ENCODE data around the gene PDIA4.
"Not testable (repeated sequence)": the region's sequence is repeated elsewhere in the genome, so short reads cannot be mapped to it uniquely, and the experiment has no call there.

The PDIA4 gene, protein sequence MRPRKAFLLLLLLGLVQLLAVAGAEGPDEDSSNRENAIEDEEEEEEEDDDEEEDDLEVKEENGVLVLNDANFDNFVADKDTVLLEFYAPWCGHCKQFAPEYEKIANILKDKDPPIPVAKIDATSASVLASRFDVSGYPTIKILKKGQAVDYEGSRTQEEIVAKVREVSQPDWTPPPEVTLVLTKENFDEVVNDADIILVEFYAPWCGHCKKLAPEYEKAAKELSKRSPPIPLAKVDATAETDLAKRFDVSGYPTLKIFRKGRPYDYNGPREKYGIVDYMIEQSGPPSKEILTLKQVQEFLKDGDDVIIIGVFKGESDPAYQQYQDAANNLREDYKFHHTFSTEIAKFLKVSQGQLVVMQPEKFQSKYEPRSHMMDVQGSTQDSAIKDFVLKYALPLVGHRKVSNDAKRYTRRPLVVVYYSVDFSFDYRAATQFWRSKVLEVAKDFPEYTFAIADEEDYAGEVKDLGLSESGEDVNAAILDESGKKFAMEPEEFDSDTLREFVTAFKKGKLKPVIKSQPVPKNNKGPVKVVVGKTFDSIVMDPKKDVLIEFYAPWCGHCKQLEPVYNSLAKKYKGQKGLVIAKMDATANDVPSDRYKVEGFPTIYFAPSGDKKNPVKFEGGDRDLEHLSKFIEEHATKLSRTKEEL

DNA sequence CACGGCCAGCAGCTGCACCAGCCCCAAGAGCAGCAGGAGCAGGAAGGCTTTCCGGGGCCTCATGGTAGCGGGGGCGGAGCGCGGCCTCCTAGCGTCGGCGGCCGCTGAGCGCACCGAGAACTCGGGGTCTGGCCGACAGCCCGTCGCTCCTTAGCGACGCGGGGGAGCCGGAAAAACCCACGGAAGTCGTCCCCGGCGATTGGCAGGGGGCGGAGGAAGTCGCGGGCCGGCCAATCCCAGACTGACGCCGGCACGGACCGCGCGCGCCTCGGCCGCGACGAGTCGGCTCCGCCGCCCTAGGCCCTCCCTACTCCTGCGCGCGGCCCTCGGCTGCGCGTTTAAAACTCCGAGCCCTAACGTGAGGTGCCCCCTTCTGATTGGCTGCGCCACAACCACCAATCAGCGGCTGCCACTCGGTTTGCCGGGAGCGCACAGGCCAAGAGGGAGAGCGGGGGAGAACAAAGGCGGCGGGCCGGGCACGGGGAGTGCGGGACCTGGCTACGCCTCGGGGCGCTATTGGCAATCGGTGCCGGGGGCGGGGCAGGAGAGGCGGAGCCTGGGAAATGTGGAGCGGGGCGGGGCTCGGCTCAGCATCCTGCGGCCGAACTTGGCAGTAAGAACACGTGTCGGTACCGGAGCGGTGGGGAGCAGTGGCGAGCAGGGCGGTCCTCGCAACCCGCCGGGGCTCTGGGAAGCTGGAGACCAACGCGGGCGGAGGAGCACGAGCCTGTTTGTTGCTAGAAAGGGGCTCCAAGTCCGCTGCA lies at the start of gene PDIA4:
PDIA4 (minus strand) TSS at position 160 of the 764 bp plus-strand sequence; CDS start at position 63, 97 bp downstream.
- peak; percentile 98 to 99 for DNase-seq

DNA sequence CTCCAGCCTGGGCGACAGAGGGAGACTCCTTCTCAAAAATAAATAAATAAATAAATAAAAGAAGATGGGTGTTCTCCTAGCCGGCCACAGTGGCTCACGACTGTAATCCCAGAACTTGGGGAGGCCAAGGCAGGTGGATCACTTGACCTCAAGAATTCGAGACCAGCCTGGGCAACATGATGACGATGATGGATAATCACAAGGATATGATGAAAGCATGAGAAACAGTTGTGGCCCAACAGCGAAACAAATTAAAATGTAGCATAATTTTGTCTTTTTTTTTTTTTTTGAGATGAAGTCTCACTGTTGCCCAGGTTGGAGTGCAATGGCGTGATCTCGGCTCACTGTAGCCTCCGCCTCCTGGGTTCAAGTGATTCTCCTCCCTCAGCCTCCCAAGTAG lies 49.3 kb upstream of the PDIA4 start:
- DNase-seq: no peak

DNA sequence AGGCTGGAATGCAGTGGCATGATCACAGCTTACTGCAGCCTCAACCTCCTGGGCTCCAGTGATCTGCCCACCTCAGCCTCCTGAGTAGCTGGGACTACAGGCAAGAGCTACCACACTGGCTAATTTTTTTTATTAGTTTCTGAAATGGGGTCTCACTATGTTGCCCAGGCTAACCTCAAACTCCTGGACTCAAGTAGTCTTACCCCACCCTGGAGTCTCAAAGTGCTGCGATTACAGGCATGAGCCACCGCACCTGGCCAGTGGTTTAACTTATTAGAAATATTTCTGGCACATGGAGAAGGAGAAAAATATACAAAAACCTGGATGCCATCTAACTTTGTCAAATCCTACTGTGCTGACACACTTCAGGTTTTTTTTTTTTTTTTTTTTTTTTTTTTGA lies 47.0 kb upstream of the PDIA4 start:
- no peak for DNase-seq

DNA sequence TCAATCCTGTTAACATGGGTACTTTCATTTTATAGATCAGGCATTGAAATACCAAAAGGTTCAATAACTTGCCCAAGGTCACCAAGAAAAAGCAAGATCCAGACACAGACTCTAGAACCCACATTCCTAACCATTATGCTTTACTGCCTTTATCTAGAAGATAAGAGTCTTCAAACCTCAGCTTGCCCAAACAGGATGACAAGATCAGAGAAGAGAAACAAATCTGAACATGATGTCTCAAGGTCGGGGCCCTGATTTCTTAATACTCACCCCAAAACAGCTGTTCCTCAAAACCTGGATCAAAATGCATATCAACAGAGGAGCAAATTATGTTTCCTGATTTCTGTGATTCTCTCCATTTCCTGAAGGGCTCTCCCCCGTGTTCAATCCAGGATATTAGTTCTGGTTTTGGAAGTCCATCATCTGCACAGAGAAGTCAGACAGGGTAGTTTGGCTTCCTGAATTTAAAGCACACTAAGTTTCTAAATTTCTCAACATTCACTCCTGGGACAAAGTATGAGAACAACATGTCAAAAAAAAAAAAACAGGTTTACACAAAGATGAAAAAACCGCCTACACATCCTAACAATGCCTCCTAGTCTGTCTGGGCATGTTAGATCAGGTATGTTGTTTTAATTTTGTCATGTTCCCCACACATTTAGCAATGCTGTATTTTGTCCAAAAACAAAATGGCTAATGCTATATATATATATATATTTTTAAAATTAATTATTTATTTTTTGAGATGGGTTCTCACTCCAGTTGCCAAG lies 46.0 kb upstream of the PDIA4 start:
- no peak for DNase-seq

DNA sequence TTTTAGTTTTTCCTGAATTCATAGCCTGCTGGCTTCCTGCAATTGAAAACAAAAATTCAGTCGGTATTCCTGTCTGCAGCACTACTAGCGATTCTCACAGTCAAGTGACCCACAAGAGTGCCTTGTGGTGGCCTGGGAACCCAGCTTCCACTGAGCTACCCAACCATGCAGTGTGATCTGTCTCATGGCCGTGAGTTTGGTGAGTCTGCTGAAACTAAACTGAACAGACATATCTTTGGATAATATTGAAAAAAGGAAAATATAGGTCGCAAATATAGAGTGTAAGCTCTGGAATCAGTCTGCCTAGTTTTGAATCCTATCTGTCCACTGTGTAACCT lies 44.1 kb upstream of the PDIA4 start:
- DNase-seq: no peak

DNA sequence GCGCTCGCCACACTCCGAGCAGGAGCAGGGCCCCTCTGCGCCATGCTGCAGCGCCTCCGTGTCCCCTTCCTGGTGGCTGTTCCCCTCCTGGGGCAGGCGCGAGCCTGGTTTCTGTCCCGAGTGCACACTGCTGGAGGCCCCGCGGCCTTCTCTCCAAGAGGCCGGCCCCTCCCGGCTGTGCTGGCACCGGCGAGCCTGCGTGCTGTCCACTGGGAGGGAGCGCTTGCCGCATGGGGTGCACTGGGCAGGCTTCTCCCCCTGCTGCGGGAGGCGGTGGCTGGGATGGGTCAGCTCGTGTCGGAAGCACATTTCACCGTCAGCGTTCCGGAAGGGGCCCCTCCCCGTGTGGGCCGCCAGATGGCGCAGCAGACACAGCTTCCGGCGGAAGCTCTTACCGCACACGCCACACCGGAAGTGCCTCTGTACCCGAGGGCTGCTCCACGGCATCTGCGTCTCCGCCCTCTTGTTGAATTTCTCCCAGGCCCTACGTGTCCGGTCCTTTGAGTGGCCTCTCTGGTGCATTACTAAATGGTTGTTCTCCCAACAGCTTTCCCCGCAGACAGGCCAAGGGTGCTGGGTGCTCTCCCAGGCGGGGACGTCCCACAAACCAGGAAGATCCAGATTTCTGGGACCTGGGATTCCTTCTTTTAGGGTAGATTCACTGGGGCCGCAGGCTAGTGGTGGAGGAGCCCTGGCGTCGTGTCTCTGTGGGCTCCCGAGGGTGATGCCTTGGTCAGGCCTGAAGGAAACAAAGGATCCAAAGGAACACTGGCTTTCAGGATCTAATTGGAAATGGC lies 43.5 kb upstream of the PDIA4 start:
- DNase-seq: no peak

DNA sequence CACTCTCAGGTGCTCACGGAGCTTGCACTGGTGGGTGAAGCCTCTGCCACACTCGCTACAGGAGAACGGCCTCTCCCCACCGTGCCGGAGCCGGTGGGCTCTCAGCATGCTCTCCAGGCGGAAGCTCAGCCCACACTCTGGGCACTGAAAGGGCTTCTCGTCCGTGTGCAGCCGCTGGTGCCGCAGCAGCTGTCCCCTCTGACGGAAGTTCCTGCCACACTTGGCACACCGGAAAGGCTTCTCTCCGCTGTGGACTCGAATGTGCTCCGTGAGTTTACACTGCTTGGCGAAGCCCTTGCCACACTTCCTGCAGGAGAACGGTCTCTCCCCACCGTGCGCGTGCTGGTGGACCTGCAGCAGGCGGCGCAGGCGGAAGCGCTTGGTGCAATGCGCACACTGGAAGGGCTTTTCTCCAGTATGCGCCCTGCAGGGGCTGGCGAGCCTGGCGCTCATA lies 42.9 kb upstream of the PDIA4 start:
- DNase-seq: no peak

DNA sequence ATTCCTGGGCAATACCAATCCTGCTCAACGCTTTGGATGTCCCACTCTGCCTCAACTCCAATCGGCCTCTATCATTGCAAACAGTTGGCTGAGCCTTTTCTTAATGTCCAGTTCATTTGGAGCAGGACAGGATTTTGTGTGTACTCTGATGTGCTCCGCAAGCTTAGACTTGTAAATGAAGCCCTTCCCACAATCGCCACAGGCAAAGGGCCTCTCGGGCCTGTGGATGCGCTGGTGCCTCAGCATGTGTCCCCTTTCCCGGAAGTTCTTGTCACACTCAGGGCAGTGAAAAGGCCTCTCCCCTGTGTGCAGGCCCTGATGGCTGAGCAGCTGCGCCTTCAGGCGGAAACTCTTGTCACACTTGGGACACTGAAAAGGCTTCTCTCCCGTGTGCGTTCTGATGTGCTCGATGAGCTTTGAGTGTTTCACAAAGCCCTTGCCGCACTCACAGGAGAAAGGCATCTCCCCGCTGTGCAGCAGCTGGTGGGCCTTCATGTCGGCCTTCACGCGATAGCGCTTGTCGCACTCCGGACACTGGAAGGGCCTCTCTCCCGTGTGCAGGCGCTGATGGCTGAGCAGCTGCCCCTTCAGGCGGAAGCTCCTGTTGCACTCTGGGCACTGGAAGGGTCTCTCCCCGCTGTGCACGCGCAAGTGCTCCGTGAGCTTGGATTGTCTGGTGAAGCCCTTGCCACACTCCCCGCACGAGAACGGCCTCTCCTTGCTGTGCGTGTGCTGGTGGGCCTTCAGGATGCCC lies 42.2 kb upstream of the PDIA4 start:
- DNase-seq: peak; percentile 49 to 52

DNA sequence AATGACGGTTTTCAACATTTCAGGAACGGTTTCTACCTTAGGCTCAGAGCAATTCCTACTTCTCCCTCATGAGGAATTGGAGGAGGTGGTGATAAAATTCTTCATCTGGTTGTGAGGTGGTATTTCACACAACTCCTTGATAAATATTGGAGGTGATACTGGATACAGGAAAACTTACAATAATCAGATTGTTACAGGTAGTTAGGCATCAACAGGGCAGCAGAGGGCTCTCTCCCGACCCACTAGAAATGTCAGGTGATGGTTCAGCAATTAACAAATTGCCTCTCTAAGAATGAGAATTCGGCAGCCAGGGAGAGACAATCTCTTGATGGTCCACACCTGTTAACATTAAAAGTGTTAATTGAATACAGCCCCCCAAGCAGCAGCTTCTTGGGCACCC lies 39.6 kb upstream of the PDIA4 start:
- no peak for DNase-seq

DNA sequence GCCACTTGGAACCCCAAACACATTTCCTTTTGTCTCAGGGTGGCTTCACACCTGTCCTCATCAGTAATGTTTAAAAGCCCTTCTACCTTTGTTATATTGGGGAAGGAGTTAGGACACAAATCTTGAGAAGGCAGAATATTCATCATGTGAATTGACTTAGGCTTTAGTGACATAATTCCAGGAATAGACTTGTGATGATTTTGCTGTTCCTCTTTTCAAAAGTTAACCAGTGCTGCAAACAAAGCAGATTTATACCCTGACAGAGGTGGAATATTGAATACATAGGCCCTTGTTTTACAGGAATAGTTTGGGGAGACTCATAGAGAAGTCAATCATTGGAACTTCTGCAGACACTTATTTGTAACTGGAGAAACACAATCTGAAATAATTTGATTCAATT lies 35.2 kb upstream of the PDIA4 start:
- no peak for DNase-seq

DNA sequence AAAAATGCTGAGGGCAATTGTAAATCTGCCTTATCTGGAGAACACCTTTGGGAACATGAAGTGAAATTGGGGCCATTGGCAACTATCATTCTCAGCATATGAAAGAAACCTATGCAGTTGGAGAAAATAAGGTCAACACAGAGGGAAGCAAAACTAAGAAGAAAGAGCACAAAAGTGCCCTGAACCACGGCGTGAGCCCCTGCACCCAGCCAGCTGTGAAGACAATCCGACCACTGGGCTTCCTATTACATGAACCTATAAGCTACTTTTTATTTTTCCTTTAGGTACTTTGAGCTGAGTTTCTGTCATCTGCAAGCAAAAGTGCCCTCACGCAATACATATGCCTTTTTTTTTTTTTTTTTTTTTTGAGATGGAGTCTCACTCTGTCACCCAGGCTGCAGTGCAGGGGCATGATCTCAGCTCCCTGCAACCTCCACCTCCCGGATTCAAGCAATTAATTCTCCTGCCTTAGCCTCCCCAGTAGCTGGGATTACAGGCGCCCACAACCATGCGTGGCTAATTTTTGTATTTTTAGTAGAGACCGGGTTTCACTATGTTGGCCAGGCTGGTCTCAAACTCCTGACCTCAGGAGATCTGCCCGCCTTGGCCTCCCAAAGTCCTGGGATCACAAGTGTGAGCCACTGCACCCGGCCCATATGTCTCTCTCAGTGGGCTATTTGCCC lies 34.1 kb upstream of the PDIA4 start:
- not testable (repeated sequence) for DNase-seq

DNA sequence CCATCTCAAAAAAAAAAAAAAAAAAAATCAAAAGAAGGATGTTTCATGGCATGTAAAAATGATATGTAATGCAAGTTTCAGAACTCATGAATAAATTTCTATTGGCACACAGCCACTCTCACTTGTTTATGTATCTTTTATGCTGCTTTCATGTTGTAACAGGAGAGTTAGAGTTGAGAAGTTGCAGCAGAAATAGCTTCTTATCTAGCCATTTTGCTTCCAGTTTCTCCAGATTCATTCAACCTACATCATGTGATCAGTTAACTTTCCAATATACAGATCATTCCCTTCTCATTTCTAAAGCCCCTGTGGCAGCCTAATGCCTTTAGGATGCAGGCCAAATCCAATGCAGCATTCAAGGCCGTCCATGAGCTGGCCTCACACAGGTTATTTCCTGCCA lies 31.9 kb upstream of the PDIA4 start:
- DNase-seq: no peak

DNA sequence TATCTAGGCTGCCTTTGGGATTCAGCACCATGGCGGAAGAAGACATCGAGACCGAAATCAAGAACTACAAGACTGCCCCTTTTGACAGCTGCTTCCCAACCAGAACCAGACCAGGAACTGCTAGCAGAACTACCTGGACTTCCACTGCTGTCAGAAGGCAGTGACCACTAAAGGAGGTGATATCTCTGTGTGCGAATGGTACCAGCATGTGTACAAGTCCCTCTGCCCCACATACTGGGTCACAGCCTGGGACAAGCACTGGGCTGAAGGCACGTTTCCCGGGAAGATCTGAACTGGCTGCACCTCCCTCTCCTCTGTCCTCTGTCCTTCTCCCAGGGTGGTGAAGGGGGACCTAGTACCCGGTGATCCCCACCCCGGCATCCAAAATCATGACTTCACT lies 25.6 kb upstream of the PDIA4 start:
- DNase-seq: no peak

DNA sequence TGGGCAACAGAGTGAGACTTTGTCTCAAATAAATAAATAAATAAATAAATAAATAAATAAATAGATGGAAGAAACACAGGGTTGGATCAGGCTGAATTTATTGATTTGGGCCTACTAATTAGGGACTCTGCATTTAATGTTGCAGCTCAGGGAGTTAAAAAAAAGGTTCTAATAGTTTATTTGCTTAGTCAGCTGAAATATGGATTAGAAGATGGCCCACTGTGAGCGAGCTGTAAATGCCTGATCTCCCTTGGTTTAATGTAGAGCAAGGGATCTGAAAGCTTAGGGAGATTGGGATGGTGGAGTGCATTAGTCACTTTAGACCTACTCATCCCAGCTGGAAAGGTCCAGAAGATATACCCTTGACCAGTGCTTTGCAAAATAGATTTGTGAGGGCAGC lies 25.1 kb upstream of the PDIA4 start:
- DNase-seq: no peak

DNA sequence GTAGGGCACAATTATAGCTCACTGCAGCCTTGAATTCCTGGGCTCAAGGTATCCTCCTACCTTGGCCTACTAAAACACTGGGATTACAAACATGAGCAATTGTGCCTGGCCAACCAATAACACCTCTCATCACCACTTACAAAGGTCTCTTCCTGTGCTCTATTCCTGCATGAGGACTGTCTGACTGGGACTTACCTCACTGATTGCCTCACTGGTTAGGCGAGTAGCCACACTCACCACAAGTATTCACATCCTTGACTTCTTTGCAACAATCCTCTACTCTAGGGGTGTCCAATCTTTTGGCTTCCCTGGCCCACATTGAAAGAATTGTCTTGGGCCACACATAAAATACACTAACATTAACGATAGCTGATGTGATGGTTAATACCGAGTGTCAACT lies 22.6 kb upstream of the PDIA4 start:
- no peak for DNase-seq

DNA sequence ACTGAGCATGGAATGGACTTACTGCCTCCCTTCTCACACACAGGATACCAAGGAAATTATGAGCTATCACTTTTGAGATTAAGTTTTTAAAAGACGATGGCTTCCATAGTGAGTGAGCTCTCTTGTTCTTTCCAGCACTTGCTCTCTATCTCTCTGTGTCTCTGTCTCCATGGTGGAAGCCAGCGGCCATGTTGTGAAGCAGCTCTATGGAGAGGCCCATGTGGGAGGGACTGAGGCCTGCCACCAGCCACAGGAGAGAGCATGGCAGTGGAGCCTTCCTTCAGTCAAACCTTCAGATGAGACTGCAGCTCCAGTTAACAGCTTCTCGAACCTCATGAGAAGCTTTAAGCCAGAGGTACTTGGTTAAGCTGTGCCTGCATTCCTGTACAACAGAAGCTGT lies 20.5 kb upstream of the PDIA4 start:
- no peak for DNase-seq

DNA sequence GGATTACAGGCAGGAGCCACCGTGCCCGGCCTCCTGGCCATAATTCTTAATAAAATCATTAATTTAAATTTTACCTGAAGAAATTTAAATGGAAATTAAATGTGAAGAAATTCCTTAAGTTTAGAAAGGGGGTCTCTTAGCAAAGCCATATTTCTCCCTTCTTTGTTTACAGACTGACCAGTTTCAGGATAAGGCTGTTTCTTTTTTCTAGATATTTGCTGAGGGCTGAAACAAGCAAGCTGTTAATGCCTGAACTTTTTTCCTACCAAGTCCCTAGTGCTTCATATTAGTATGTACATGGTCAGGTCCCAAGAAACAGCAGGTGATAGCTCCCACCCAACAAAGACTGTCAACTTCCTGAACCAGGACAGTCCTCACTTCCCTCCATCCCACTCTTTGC lies 18.1 kb upstream of the PDIA4 start:
- DNase-seq: no peak

DNA sequence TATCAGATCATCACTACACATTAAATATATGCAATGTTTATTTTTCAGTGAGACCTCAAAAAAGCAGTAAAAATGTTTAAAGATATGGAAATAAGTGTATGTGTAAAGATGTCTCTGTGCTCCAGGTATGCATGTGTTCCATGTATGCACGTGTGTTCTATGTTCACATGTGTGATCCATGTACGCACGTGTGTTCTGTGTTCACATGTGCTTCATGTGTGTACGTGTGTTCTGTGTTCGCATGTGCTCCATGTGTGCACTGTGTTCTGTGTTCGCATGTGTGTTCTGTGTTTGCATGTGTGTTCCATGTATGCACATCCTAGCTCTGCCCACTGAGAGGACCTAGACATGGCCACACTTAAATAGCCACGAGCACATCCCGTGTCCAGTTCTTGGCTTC lies 15.6 kb upstream of the PDIA4 start:
- no peak for DNase-seq

DNA sequence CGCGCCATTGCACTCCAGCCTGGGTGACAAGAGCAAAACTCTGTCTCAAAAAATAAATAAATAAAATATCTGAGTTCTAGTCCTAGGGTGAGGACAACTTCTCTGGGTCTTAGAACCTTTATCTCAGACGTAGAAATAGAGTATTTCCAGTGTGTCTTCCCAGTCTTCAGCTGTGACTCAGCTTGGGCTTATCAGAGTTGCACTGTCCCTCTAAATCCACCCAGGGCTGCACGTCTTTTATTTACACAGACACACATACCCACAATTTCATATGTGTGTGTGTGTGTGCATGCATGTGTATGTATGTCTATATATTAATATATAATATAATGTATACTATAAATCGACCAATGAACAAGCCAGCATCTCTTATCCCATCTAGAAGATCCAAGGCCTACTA lies 13.0 kb upstream of the PDIA4 start:
- no peak for DNase-seq

DNA sequence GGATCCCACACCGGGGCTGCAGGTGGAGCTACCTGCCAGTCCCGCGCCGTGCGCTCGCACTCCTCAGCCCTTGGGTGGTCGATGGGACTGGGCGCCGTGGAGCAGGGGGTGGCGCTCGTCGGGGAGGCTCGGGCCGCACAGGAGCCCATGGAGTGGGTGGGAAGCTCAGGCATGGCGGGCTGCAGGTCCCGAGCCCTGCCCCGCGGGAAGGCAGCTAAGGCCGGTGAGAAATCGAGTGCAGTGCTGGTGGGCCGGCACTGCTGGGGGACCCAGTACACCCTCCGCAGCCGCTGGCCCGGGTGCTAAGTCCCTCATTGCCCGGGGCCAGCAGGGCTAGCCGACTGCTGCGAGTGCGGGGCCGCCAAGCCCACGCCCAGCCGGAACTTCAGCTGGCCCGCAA lies 10.3 kb upstream of the PDIA4 start:
- DNase-seq: not testable (repeated sequence)

DNA sequence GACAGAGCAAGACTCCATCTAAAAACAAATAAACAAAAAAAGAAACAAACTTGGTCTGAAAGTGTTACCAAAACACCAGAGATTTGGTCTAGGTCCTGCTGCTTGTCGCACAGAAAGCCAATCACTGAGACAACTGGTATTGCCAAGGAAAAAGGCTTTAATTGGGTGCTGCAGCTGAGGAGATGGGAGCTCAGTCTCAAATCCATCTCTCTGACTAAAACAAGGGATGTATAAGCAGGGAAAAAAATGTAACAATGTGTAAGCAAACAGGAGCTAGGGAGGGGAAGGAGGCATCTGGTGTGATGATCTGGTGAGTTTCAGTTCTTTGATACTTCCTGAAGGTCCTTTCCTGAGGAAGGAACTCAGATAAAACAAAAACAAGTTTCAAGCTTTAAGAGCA lies 8.4 kb upstream of the PDIA4 start:
- DNase-seq: no peak

All from NCI-H187 (cell line).